Choroid plexus epithelial cell (primary cell): Measurements from ENCODE around the gene UNC119.

Experiments used
- DNase-seq: peaks from one replicate; pipeline ENCODE4 v3.0.0-alpha.2; 2010; ENCODE audit warnings: low read depth
- H3K4me3 ChIP-seq: 2 replicates; pipeline ENCODE4 v1.5.1; 2011; ENCODE audit warnings: low read depth, mild to moderate bottlenecking, control low read depth, low read length, moderate library complexity
- TF ChIP-seq, protein P1 (sequence below): conservative IDR thresholded peaks from 2 replicates; pipeline ENCODE4 v1.5.1; 2011; ENCODE audit warnings: low read depth, mild to moderate bottlenecking, control low read depth, inconsistent platforms, low read length, moderate library complexity

The UNC119 gene

DNA sequence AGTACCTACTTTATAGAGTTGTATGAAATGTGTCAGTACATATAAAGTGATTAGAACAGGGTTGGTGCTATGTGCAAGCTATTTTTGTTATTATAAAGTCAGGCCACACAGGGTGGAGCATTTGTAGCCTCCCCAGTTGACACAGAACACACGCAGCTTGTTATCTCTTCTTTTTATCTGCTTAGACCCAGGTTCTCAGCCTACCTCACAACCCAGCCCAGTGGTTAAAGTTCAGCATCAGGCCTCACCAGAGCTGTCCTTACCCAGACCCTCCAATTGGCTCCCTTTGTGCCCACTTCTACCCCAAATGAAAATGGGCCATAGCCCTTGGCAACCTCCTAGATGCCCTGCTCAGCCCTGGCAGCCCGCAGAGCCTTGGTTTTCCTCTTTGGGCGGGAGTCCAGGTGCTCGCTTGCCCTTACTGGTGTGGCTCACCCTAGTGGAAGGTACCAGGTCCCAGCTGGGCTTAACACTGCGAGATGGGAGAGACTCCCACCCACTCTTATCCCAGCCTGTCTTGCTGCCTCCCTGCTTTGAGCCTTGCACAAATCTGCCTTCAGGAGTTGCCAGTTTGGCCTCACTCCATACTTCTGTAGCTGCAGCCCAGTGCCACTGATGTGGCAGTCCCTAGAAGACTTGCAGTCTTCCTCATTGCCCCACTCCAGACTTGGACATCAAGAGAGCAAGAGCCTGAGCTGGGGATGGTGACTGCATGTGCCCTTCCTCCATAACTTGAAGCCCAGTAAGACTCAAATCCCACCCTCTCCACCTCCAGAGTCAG lies 20.0 kb upstream of the UNC119 start:
- DNase-seq, result no peak
- TF ChIP-seq, protein P1, sequence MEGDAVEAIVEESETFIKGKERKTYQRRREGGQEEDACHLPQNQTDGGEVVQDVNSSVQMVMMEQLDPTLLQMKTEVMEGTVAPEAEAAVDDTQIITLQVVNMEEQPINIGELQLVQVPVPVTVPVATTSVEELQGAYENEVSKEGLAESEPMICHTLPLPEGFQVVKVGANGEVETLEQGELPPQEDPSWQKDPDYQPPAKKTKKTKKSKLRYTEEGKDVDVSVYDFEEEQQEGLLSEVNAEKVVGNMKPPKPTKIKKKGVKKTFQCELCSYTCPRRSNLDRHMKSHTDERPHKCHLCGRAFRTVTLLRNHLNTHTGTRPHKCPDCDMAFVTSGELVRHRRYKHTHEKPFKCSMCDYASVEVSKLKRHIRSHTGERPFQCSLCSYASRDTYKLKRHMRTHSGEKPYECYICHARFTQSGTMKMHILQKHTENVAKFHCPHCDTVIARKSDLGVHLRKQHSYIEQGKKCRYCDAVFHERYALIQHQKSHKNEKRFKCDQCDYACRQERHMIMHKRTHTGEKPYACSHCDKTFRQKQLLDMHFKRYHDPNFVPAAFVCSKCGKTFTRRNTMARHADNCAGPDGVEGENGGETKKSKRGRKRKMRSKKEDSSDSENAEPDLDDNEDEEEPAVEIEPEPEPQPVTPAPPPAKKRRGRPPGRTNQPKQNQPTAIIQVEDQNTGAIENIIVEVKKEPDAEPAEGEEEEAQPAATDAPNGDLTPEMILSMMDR, result no peak

DNA sequence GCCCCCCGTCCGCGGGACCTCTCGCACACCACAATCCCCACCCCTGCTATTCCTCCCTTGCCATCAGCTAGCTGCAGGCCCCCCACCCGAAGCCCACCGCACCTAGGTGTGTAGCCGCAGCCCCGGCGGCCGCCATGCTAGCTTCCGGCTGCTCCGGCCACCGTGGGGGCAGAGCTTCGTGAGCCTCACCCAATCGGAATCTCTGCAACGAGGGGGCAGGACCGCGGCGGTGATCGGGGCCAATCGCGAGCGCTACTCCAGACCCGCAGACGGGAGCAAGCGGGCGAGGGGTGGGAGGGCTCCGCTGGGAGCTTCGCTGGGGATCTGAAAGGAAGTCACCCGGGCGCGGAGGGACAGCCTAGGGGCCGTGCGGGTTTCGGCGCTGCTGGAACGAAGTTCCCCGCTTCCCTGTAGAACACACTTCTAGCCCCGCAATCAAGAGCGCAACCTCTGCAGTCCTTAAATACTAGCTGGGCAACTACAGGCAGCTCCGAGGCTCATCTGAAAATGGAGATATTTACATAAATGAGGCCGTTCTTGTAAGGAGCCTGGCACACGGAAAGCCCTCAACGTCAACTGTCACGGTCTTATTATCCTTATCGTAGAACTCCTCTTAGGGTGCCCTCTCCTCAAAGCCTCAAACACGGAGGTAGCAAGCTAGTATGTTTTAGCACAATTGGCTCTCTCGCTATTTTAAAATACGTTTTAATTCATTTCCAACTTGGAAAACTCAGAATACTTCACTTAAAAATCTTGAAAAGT lies 19.1 kb upstream of the UNC119 start, which contains the start of gene PIGS:
PIGS (minus strand) TSS at position 164 of the 762 bp plus-strand sequence; CDS start at position 136, 28 bp downstream.
- H3K4me3 ChIP-seq, result peak within 1 kb of the TSS; percentile 94
- DNase-seq, result peak; percentile 92
- TF ChIP-seq, protein P1, result no peak

More for the DNA sequence above, 20.0 kb upstream of the UNC119 start:
- H3K4me3 ChIP-seq, result no peak overlapping the region

GRCh38 chr17:28570716-28571360 lies 18.4 kb upstream of the UNC119 start:
- peak overlapping the region; percentile 94 for H3K4me3 ChIP-seq
- TF ChIP-seq, protein P1, result no peak
- DNase-seq, result no peak

DNA sequence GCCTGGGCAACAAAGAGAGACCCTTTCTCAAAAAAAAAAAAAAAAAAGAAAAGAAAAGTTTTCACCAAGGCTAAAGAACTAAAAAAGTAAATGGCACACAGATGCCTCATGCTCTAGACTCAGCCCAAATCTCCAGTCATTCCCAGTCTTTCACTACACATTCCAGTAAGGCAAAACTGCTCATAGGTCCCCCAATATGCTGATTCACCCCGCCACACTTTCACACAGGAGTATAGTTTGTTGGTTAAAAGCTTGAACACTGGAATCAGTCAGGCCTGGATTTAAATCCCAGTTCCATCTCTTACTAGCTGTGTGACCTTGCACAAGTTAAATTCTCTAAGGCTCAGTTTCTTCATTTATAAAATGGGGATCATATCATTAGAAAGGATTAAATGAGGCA lies 17.0 kb upstream of the UNC119 start:
- TF ChIP-seq, protein P1, result no peak
- no peak overlapping the region for H3K4me3 ChIP-seq
- no peak for DNase-seq

DNA sequence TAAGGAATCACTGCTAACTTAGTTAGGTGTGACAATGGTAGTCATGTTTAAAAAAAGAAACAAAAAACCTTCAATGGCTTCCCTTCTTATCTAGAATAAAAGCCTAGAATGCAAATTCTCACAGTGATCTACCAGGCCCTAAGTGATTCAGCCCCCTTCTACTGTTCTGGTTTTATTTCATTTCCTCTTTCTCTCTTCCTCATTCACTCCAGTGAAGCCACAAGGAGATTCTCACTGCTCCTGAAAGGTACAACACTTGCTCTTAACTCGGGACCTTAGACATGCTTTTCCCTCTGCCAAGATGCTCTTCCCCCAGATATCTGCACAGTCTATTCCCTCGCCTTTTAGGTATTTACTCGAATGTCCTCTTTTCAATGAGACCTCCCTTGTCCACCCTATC lies 15.2 kb upstream of the UNC119 start:
- no peak overlapping the region for H3K4me3 ChIP-seq

GRCh38 chr17:28563475-28563874 lies 11.1 kb upstream of the UNC119 start:
- TF ChIP-seq, protein P1, result no peak
- no peak overlapping the region for H3K4me3 ChIP-seq
- DNase-seq, result peak; percentile 70

More for the DNA sequence above, 15.2 kb upstream of the UNC119 start:
- DNase-seq, result no peak
- TF ChIP-seq, protein P1, result no peak
